GOT3 (cell line): Measurements from ENCODE around the gene TNIP3.
"Not testable (repeated sequence)": the region's sequence is repeated elsewhere in the genome, so short reads cannot be mapped to it uniquely, and the experiment has no call there.

ENCODE experiments used
- DNase-seq: peaks from one replicate; lab custom pipeline; 2025; ENCODE audit warnings: mixed read lengths; lab: John Stamatoyannopoulos, UW

The TNIP3 gene

GRCh38 chr4:121177246-121178137 is 13.4 kb upstream of the TNIP3 start:
- no peak for DNase-seq

GRCh38 chr4:121176082-121176934 is 12.2 kb upstream of the TNIP3 start:
- no peak for DNase-seq

- DNase-seq, result not testable (repeated sequence)
Measured at GRCh38 chr4:121171477-121171876, 7.4 kb upstream of the TNIP3 start.

DNA sequence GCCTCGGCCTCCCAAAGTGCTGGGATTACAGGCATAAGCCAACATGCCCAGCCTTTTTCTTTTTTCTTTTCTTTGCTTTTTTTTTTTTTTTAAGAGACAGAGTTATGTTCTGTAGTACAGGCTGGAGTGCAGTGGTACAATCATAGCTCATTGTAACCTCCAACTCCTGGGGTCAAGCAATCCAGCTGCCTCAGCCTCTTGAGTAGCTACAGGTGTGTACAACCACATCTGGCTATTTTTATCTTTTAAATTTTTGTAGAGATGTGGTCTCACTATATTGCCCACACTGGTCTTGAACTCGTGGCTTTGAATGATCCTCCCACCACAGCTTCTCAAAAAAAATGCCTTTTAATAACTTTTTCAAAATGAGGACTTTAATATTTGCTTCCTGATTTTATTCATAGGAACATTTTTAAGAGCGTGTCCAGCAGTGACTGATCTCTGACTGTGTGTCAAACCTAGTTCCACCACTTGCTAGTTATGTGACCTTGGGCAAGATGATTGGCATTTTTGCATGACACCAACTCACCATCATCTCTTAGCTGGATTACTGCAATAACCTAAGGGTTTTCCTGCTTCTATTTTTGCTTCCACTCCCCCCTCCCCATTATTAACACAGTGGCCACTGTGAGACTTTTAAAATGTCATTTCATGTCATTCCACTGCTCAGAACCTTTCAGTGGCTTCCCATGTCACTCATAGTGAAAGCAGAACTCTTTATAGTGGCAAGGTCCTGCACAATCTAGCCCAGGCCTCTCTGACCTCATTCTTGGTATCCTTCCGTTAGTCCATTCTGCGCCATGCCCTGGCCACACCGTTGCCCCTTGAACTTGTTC is 4.5 kb upstream of the TNIP3 start:
- DNase-seq, result no peak

DNA sequence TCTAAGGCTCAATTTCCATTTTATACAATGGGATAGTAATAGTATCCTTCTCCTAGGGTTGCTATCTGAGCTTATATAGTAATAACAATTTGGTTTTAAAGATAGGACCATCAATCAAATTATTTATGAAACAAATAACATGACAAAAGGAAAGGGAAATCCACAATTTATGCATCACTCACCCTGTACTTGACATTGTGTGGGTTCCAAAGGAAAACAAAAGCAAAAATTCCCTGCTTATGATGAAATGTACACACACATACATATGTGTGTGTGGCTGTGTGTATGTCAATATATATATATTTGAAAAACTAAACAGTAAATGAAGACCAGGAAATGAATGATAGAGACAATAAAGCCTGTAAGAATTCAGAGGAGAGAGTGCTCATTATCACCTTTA is 2.9 kb upstream of the TNIP3 start:
- no peak for DNase-seq

DNA sequence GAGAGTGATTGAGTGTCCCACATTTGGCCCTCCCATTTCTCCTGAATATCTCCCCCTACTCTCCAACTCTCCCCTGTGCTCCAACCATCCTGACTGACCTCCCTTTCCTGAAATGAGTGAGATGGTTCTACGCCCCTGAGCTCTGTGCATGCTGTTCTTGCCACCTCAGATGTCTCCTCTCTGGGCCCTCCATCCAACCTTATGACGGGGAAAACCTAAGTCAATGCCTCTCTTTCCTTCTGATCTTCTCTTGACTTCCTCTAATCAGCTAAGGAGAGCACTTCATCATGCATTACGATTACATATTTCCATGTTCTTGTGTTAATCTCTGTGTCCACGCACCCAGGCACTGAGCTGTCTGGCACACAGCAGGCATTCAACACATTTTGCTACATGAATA is 1.1 kb upstream of the TNIP3 start:
- no peak for DNase-seq

DNA sequence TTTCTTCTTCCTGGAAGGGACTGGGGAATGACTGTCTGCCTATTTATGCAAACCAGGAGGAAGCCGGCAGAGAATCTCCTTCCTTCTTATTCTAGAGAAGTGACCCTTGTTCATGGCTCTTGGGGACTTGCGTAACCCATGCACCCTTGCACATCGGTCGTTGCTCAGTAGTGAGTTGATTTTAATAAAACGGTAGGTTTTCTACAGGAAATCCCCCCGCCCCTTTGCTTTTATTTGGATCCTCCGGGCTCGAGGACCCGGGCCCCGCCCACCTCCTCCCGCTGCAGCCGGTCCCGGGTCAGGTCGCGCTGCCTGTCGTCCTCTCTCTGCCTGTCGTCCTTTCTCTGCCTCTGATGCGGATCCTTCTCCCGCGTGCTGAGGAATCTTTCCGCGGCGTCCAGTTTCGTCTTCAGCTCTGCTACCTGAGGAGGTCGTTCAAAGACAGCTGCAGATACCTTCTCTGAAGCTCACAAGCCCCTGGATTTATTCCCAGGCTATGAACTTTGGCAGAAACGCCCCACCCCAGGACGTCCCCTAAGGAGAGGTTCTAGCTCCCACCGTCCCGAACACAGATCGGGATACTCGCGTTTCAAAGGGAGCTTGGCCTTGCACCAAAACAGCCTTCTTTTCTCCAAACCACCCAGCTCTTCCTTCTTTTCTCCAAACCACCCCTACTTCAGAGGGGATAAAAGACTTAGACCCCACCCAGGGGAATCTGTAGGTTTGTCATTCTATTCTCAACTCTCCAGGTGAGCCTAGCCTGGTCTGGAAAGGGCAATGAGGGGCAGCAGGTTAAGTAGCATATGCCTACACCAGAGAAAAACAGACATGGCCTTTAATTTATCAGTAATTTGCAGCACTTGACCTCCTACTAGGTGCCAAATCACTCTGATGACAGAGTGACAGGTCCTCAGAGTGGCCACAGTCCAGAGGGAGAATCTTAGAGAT is 7.0 kb downstream of the TNIP3 start:
- no peak for DNase-seq

DNA sequence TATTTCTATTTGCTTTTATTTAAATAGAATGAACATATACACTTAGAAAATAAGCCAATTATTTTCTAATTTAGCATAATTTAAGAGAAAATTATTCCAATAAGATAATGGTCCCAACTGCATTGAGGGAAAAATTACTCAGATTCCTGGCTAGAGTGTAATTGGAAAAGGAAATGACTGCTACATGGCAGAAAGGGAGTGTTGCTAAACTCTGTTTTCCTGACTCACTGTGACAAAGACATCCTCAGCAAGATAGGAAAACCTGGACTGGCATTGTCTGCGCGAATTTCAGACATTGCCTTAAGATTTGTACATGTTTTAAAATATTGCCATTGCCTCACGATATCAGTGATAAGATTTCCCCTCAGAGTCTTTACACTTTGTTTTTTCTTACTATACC is 8.2 kb downstream of the TNIP3 start:
- DNase-seq, result no peak

- no peak for DNase-seq
Measured at GRCh38 chr4:121154103-121154515, 10.0 kb downstream of the TNIP3 start.

GRCh38 chr4:121151942-121152341 is 12.2 kb downstream of the TNIP3 start:
- DNase-seq, result no peak

- DNase-seq, result no peak
Measured at GRCh38 chr4:121150486-121150885, 13.6 kb downstream of the TNIP3 start.

DNA sequence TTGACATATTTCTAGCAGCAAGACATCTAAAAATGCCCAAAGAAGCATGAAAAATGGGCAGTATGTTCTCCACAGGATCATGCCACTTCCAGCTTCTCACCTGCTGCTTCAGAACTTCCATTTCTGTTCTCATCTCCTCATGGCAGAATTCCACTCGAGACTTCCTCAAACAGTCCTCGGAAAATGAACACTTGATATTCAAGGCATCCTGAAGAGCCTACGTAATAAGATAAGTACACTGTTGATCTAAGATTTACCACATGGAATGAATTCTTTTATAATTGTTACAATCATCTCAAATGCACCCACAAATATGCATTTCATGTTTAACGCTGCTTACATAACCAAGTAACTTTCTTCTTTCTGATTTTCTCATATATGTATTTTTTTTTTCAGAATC is 14.1 kb downstream of the TNIP3 start:
- no peak for DNase-seq

- no peak for DNase-seq
Measured at GRCh38 chr4:121148621-121149020, 15.5 kb downstream of the TNIP3 start.

- no peak for DNase-seq
Measured at GRCh38 chr4:121148000-121148399, 16.1 kb downstream of the TNIP3 start.

GRCh38 chr4:121146530-121146929 is 17.6 kb downstream of the TNIP3 start:
- no peak for DNase-seq

- no peak for DNase-seq
Measured at GRCh38 chr4:121145430-121145829, 18.7 kb downstream of the TNIP3 start.

DNA sequence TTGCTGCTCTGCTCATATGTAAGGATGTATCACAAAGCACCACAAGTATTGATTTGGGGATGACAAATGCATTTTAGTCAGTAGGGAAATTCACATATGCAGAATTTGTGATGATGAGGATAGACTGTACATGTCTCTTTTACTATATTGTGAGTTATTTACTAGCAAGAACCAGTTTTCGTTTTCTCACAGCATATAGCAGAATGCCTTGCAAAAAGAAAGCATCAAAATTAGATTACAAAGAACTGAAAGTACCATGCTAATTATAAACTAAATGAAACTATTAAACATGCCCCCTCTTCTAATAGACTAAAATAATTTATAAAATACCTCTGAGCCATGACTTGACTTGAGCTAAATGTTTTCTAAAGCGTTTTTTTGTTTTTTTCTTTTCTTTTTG is 20.1 kb downstream of the TNIP3 start:
- DNase-seq, result no peak

- DNase-seq, result no peak
Measured at GRCh38 chr4:121143131-121143530, 21.0 kb downstream of the TNIP3 start.

- no peak for DNase-seq
Measured at GRCh38 chr4:121140716-121141460, 23.2 kb downstream of the TNIP3 start.

- no peak for DNase-seq
Measured at GRCh38 chr4:121139533-121140222, 24.4 kb downstream of the TNIP3 start.
